Activated CD4-positive, alpha-beta T cell treated with anti-CD3 and anti-CD28 coated beads, Interleukin-2, amount 10 ng/mL, durations not matched to agents 24 days and 14 days (primary cell): Measurements from ENCODE around the gene SEH1L. TPM values are rescaled to one million over a fixed set of nuclear protein-coding genes. Genes with fewer than 3 reads are reported as not detected.

ENCODE experiments used
- DNase-seq: peaks from one replicate; pipeline ENCODE4 v3.0.0; 2022
- H3K27ac Mint-ChIP-seq: one replicate; pipeline ENCODE4 v1.8.0; 2022; ENCODE audit warnings: mild to moderate bottlenecking, mixed read lengths
- H3K27me3 Mint-ChIP-seq: one replicate; pipeline ENCODE4 v1.8.0; 2022; ENCODE audit warnings: mixed read lengths
- H3K36me3 Mint-ChIP-seq: one replicate; pipeline ENCODE4 v1.8.0; 2022; ENCODE audit warnings: low read depth, mild to moderate bottlenecking, mixed read lengths
- H3K4me1 Mint-ChIP-seq: one replicate; pipeline ENCODE4 v1.8.0; 2021; ENCODE audit warnings: mixed read lengths
- H3K4me3 Mint-ChIP-seq: one replicate; pipeline ENCODE4 v1.8.0; 2022; ENCODE audit warnings: mild to moderate bottlenecking, moderate library complexity, mixed read lengths
- H3K9me3 Mint-ChIP-seq: one replicate; pipeline ENCODE4 v1.8.0; 2021; ENCODE audit warnings: mixed read lengths
- intact Hi-C: fragments of 100-400 bp; cut with micrococcal nuclease; formaldehyde crosslinking; loops from one replicate; pipeline ENCODE4 v1.15.1; 2023
- total RNA-seq: library from RNA; stranded (reverse); gene quantifications from 2 replicates; pipeline ENCODE4 v1.2.3, GENCODE V29; 2022

SEH1L gene
- total RNA-seq, 1 donor from 2014 or later, result 132 TPM

DNA sequence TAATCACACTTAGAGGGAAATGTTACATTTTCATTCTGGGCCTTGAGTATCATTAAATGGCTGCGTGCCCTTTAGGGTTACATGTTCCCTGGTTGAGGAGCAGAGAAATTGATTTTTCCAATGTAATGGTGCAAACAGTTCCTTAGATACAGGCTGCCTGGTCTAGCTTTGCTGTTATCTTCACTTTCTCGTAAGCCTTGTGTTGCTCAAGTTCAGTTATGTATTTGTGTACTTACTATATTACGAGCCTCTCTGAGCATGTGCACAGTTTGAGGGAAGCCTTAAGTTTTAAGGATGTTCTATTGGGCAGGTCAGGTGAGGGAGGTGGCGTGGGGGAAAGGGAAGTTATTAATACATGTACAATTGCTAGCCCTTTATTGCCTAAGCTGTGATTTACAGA is 67.0 kb downstream of the SEH1L start:
- Mint-ChIP-seq H3K4me1 (peaks cover 7% of the 10 kb centered on the region), H3K27me3 (no peaks in the 10 kb centered on the region), H3K27ac (no peak overlapping the region), H3K9me3 (no peaks in the 10 kb centered on the region), H3K36me3 (peaks cover 68% of the 10 kb centered on the region), H3K4me3 (no peak overlapping the region)
- intact Hi-C loops, result no loop called here
- no peak for DNase-seq

DNA sequence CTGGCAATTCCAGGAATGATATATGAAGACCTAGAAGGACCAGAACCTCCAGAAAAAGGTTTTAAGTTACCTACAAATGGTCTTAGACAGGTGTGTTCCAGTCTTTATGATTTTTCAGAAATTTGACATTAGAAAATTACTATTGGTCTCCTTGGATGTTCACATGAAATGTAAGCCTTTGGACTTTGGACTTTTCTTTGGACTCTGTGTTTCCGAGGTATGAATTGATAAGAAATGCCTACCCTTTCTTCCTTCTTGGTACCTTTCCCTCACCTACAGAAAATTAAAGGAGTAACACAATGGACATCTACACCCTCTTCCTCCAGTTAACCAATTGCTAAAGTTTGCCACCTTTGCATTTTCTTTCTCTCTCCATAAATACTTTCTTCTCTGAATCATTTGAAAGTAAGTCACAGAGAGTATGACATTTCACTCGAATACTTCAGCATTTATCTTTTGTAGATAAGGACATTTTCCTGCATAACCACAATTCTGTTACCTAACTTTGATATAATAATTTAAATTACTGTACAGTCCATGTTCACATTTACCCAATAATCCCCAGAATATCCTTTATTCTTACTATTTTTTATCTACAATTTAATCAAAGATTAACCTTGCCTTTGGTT is 69.5 kb downstream of the SEH1L start:
- Mint-ChIP-seq H3K4me1 (peaks cover 8% of the 10 kb centered on the region), H3K27me3 (no peaks in the 10 kb centered on the region), H3K9me3 (no peaks in the 10 kb centered on the region), H3K27ac (no peak overlapping the region), H3K4me3 (no peak overlapping the region), H3K36me3 (peaks cover 81% of the 10 kb centered on the region)
- DNase-seq, result no peak
- intact Hi-C loops, result no loop called here

DNA sequence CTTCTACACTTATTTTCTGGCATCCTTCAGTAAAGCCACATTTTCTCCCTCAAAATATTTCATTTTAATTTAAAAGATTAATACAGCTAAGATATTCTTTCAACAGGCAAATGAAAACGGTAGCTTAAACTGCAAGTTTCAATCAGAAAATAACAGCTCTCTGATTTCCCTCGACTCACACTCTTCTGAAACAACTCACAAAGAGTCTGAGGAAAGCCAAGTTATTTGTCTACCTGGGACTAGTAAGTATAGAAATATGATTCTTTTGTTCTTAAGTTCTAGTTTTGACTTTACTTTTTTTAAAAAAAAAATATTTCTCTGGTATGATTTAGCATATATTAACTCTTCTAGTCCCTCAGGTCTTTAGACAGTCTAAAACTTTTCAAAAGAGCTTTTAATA is 70.6 kb downstream of the SEH1L start:
- Mint-ChIP-seq H3K9me3 (peaks cover 9% of the 10 kb centered on the region), H3K4me3 (no peak overlapping the region), H3K27me3 (no peaks in the 10 kb centered on the region), H3K4me1 (peaks cover 10% of the 10 kb centered on the region), H3K27ac (no peak overlapping the region), H3K36me3 (peaks cover 82% of the 10 kb centered on the region)
- intact Hi-C loops, result no loop called here
- DNase-seq, result no peak

DNA sequence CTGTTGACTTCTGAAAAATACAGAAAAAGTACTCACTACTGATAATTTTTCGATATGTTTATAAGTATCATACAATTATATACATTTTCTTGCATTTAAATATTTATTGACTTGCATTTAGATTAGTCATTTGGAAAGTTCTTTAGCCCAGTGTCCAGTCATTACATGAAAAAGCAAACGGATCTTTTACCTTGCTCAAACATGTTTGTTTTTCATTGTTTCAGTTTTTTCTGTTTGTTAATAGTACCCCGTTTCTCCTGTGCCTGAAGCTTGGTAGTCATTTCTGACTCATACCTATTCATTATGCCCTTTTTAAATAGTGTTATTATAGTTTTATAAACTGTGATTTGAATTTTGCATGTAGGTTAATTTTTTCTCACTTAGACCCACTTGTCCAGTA is 71.5 kb downstream of the SEH1L start:
- Mint-ChIP-seq H3K27me3 (no peaks in the 10 kb centered on the region), H3K4me3 (no peak overlapping the region), H3K9me3 (peaks cover 9% of the 10 kb centered on the region), H3K27ac (no peak overlapping the region), H3K36me3 (peaks cover 82% of the 10 kb centered on the region), H3K4me1 (peaks cover 12% of the 10 kb centered on the region)
- intact Hi-C loops, result no loop called here
- no peak for DNase-seq

DNA sequence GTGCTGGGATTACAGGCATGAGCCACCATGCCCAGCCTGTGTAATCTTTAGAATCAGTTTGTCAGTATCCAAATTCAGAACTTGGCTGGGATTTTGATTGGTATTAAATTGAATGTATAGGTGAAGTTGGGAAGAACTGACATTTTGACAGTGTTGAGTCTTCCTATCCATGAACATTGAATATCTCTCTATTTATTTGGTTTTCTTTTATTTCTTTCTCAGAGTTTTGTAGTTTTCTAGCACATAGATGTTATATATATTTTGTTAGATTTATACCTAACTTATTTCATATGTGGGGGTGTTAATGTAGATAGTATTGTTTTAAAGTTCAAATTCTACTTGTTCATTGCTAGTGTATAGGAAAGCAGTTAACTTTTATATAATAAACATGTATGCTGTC is 74.8 kb downstream of the SEH1L start:
- Mint-ChIP-seq H3K36me3 (peaks cover 71% of the 10 kb centered on the region), H3K27ac (no peak overlapping the region), H3K9me3 (peaks cover 9% of the 10 kb centered on the region), H3K27me3 (no peaks in the 10 kb centered on the region), H3K4me1 (peaks cover 21% of the 10 kb centered on the region), H3K4me3 (no peak overlapping the region)
- DNase-seq, result no peak
- intact Hi-C loops, result no loop called here

DNA sequence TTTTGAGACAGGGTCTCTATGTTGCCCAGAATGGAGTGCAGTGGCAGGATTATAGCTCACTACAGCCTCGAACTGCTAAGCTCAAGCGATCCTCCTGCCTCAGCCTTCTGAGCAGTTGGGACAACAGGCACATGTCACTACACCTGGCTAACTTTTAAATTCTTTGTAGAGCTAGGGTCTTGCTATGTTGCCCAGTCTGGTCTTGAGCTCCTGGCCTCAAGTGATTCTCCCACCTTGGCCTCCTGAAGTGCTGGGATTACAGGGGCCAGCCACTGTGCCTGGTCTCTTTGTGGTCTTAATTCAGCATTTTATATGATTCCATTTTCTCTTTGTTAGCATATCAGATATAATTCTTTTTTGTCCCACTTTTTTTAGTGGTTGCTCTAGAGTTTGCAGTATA is 77.4 kb downstream of the SEH1L start:
- H3K27me3 Mint-ChIP-seq, result no peaks in the 10 kb centered on the region
- H3K9me3 Mint-ChIP-seq, result peaks cover 9% of the 10 kb centered on the region
- DNase-seq, result peak; percentile 25
- intact Hi-C loops, result no loop called here
- H3K36me3 Mint-ChIP-seq, result peaks cover 63% of the 10 kb centered on the region
- peaks cover 19% of the 10 kb centered on the region for H3K4me1 Mint-ChIP-seq
- no peak overlapping the region for H3K4me3 Mint-ChIP-seq
- H3K27ac Mint-ChIP-seq, result no peak overlapping the region

DNA sequence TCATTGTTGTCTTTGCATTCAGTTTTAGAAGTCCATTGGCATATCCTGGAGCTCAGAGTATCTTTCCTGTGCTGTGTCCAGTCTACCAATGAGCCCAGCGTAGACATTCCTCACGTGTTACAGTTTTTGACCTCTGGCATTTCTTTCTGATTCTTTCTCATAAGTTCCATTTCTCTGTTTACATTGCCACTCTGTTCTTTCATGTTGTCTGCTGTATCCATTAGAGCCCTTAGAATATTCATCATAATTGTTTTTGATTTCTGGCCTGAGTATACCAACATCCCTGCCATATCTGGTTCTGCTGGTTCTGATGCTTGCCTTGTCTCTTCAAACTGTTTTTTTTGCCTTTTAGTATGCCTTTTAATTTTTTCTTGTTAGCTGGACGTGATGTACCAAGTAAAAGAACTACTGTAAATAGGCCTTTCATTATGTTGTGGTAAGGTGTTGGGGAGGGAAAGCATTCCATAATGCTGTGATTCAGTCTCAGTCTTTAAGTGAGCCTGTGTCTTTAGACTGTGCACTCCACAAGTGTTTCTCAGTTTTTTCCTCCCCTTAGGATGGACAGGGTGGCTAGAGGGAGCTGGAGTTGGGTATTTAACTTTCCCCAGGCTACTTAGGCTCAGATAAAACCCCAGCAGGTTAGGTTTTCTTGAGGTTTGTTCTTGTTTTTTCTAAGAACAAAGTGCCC is 78.9 kb downstream of the SEH1L start:
- H3K27ac Mint-ChIP-seq, result no peak overlapping the region

DNA sequence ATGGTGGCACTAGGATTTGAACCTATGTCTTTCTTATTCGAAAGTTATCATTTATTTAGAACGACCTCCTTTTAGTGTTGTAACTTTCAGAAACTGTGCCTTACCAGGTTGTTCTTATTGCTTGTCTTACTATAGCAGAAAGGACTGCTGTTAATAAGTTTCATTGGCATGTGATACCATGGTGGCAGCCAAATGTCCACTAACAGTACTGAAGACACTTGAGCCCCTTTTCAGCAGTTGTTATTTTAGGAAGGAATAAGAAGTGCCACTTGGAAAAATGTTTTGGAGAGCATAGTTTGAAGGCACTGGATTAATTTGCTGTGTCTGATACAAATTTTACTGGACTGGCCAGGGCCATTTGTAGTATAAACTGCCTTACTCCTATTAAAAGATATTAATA is 81.1 kb downstream of the SEH1L start:
- peaks cover 61% of the 10 kb centered on the region for H3K36me3 Mint-ChIP-seq
- no peak overlapping the region for H3K27ac Mint-ChIP-seq
- peaks cover 21% of the 10 kb centered on the region for H3K4me1 Mint-ChIP-seq
- DNase-seq, result no peak
- H3K4me3 Mint-ChIP-seq, result no peak overlapping the region
- intact Hi-C loops, result no loop called here
- H3K27me3 Mint-ChIP-seq, result no peaks in the 10 kb centered on the region
- H3K9me3 Mint-ChIP-seq, result no peaks in the 10 kb centered on the region

More for the DNA sequence above, 78.9 kb downstream of the SEH1L start:
- Mint-ChIP-seq H3K4me3 (no peak overlapping the region), H3K4me1 (peaks cover 18% of the 10 kb centered on the region), H3K27me3 (no peaks in the 10 kb centered on the region), H3K36me3 (peaks cover 60% of the 10 kb centered on the region), H3K9me3 (peaks cover 9% of the 10 kb centered on the region)
- intact Hi-C loops, result no loop called here
- DNase-seq, result peak; percentile 27

DNA sequence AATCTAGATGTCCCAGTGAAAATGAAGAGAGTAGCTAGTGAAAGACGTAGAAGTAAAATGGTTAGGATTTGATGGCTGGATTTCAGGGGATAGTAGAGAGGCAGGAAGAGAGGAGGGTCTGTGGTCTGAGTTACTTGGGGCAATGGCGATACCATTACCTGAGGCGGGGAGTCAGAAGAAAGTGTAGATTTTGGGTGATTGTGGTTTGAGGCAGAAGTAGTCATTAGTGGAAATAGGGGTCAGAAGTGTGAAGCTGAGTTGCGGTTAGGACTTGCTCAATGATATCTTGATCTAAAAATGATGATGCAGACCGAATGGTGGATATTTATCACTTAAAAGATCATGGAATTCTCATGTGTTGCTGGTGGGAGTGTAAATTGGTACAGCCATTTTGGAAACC is 84.4 kb downstream of the SEH1L start:
- intact Hi-C loops, result no loop called here
- H3K4me1 Mint-ChIP-seq, result peaks cover 18% of the 10 kb centered on the region
- no peak overlapping the region for H3K4me3 Mint-ChIP-seq
- no peaks in the 10 kb centered on the region for H3K9me3 Mint-ChIP-seq
- peak; percentile 42 for DNase-seq
- H3K27ac Mint-ChIP-seq, result peak overlapping the region; percentile 25
- H3K27me3 Mint-ChIP-seq, result no peaks in the 10 kb centered on the region
- H3K36me3 Mint-ChIP-seq, result peaks cover 58% of the 10 kb centered on the region

DNA sequence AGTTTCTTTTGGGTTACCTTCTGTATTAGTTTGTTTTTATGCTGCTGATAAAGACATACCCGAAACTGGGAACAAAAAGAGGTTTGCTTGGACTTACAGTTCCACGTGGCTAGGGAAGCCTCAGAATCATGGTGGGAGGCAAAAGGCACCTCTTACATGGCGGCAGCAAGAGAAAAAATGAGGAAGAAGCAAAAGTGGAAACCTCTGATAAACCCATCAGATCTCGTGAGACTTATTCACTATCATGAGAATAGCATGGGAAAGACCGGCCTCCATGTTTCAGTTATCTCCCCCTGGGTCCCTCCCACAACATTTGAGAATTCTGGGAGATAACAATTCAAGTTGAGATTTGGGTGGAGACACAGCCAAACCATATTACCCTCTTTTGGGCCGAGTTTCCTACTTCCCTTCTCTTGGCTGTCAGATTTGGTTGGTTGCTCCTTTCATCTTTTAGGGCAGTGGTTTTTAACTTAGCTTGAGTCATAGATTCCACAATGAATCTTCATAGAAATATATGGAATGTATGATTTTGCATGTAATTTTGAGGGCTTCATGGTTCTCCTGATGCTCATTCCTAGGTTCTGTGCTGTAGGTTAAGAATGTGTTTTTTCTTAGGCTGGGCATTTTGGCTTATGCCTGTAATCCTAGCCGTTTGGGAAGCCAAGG is 87.6 kb downstream of the SEH1L start:
- peaks cover 59% of the 10 kb centered on the region for H3K36me3 Mint-ChIP-seq
- H3K27ac Mint-ChIP-seq, result no peak overlapping the region
- intact Hi-C loops, result no loop called here
- H3K4me3 Mint-ChIP-seq, result no peak overlapping the region
- no peaks in the 10 kb centered on the region for H3K9me3 Mint-ChIP-seq
- H3K4me1 Mint-ChIP-seq, result peaks cover 15% of the 10 kb centered on the region
- H3K27me3 Mint-ChIP-seq, result no peaks in the 10 kb centered on the region
- peak; percentile 40 for DNase-seq

DNA sequence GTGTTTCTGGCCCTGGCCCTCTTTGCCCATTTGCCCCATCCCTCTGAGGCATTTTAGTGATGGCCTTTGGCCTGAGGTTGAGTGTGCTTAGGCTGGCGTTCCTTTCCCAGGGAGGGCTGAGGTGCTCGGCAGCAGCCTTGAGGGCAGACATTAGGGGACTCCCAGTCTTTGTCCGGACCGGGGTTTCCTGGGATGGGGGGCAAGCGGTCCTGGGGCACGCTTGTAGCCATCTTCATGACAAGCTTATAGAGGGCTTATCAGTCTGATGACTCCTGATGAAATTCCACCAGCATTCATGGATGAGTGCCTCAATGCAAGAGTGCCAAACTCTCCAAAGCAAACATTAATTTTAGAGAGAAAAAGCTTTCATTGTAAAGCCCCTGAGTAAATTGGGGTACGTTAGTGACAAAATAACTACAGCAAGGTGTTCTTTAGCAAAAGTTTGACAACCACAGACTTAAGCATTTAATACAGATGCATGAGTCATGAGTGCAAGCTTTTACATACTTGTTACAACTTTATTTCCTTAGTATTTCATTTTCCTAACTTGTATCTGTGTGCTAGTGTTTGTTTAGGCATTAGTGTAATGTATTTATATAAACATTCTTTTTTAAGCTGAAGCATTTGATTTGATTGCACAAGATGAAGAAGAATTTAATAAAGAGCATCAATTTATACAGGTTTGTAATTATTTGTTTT is 89.0 kb downstream of the SEH1L start:
- Mint-ChIP-seq H3K27ac (no peak overlapping the region), H3K4me1 (peaks cover 11% of the 10 kb centered on the region), H3K27me3 (no peaks in the 10 kb centered on the region), H3K36me3 (peaks cover 56% of the 10 kb centered on the region), H3K4me3 (no peak overlapping the region), H3K9me3 (no peaks in the 10 kb centered on the region)
- DNase-seq, result no peak
- intact Hi-C loops, result no loop called here
